GM20000 (cell line): Measurements from ENCODE around the gene ZNF438.

ENCODE experiments used
- DNase-seq: peaks from one replicate; pipeline ENCODE4 v3.0.0; 2012; ENCODE audit warnings: low spot score
- CTCF ChIP-seq: IDR thresholded peaks from 2 replicates; pipeline ENCODE4 v1.5.1; 2012; ENCODE audit warnings: mild to moderate bottlenecking, control low read depth; ENCODE audit errors: extremely low read depth, missing control alignments

Gene ZNF438

GRCh38 chr10:30835146-30835545 is 196.5 kb downstream of the ZNF438 start:
- no peak for TF ChIP-seq CTCF

GRCh38 chr10:30834651-30835050 is 197.0 kb downstream of the ZNF438 start:
- no peak for DNase-seq
- TF ChIP-seq CTCF = no peak

More at GRCh38 chr10:30835146-30835545, 196.5 kb downstream of the ZNF438 start:
- DNase-seq = no peak

GRCh38 chr10:30834153-30834552 is 197.5 kb downstream of the ZNF438 start:
- DNase-seq = no peak
- TF ChIP-seq CTCF = no peak

- TF ChIP-seq CTCF = no peak
Measured at GRCh38 chr10:30833628-30833970, 198.1 kb downstream of the ZNF438 start.

GRCh38 chr10:30832749-30833627 is 198.7 kb downstream of the ZNF438 start:
- no peak for TF ChIP-seq CTCF
- no peak for DNase-seq

More at GRCh38 chr10:30833628-30833970, 198.1 kb downstream of the ZNF438 start:
- no peak for DNase-seq

- no peak for TF ChIP-seq CTCF
- DNase-seq = no peak
Measured at GRCh38 chr10:30832001-30832748, 199.5 kb downstream of the ZNF438 start.

GRCh38 chr10:30831426-30831825 is 200.2 kb downstream of the ZNF438 start:
- TF ChIP-seq CTCF = no peak
- no peak for DNase-seq
